Heart left ventricle (tissue), 16 donors: ENCODE measurements around the gene MAP4K4. TPM values are rescaled to one million over a fixed set of nuclear protein-coding genes. Genes with fewer than 3 reads are reported as not detected.

ENCODE experiments used
- ATAC-seq, 4 donors: fragments of 200-7000 bp; cut with Tn5 transposase; one replicate each; pipeline ENCODE4 v1.9.1; 2020 to 2022; ENCODE audit warnings: moderate library complexity in 4 of 4, mild to moderate bottlenecking in 3 of 4, moderate number of reproducible peaks in 1 of 4
- DNase-seq, 5 donors: peaks; one replicate each; pipeline ENCODE4 v3.0.0-alpha.2; 2020
- H3K27ac ChIP-seq, 12 donors: fragments of 200-600 bp; sonication (generic) in 4 of 12; one replicate each; pipeline versions ENCODE4 v1.5.0 to v1.8.0; 2016 to 2022; ENCODE audit warnings: mild to moderate bottlenecking in 2 of 12
- H3K27me3 ChIP-seq, 9 donors: fragments of 200-600 bp; sonication (generic) in 2 of 9; one replicate each; pipeline versions ENCODE4 v1.5.1 to v1.8.0; 2016 to 2022; ENCODE audit warnings: mild to moderate bottlenecking in 3 of 9
- H3K36me3 ChIP-seq, 9 donors: fragments of 200-600 bp; sonication (generic) in 2 of 9; one replicate each; pipeline versions ENCODE4 v1.5.0 to v1.8.0; 2018 to 2022; ENCODE audit warnings: mild to moderate bottlenecking in 2 of 9
- H3K4me1 ChIP-seq, 12 donors: fragments of 200-600 bp; sonication (generic) in 4 of 12; one replicate each; pipeline versions ENCODE4 v1.5.0 to v1.8.0; 2016 to 2022; ENCODE audit warnings: mild to moderate bottlenecking in 3 of 12
- H3K4me3 ChIP-seq, 12 donors: fragments of 200-600 bp; sonication (generic) in 4 of 12; one replicate each; pipeline versions ENCODE4 v1.5.0 to v1.8.0; 2017 to 2022; ENCODE audit warnings: mild to moderate bottlenecking in 9 of 12, moderate library complexity in 4 of 12
- H3K9me3 ChIP-seq, 12 donors: fragments of 200-600 bp; sonication (generic) in 4 of 12; one replicate each; pipeline versions ENCODE4 v1.5.0 to v1.8.0; 2016 to 2022; ENCODE audit warnings: mild to moderate bottlenecking in 1 of 12
- POLR2A ChIP-seq, 2 donors: fragments of 450-650 bp; IDR thresholded peaks; one replicate each; pipeline ENCODE4 v1.6.1; 2017; ENCODE audit warnings: antibody characterized with exemption in 2 of 2, mild to moderate bottlenecking in 2 of 2, moderate library complexity in 2 of 2
- WGBS, 4 donors: extraction: QIAGEN DNeasy Blood & Tissue Kit in 2 of 4; methylation state at CpG; one replicate each; pipeline versions ENCODE4 v1.1.5 to v1.1.7; 2013 to 2018; 5-methylcytosine and 5-hydroxymethylcytosine counted together
- intact Hi-C, 10 donors: fragments of 100-400 bp; cut with DNase I; formaldehyde crosslinking; loops; one replicate each; pipeline versions ENCODE4 v1.11.1 to v1.14.2; 2022
- polyA plus RNA-seq, 2 donors: library from polyadenylated mRNA; stranded (reverse); fragments of 200-250 nt; gene quantifications; one replicate each; pipeline ENCODE4 v1.2.3, GENCODE V29; 2013
- total RNA-seq, 9 donors: library from RNA; depleted of rRNA in 2 of 9; stranded (reverse); fragments of >200 nt in 2 of 9; fragmentation: NEBNext Ultra II Directional in 3 of 9; extraction: Animal tissue kit (Norgen Biotek cat#: 25700) in 3 of 9; gene quantifications; one replicate each; pipeline versions ENCODE4 v1.1.0 to v1.2.4, GENCODE V29; 2016 to 2023
- TF ChIP-seq, protein P1 (sequence below), 12 donors: fragments of 200-600 bp; sonication (generic) in 4 of 12; IDR thresholded peaks; one replicate each; pipeline versions ENCODE4 v1.5.0 to v1.8.0; 2018 to 2022; ENCODE audit warnings: antibody characterized with exemption in 12 of 12, mild to moderate bottlenecking in 5 of 12
- donor health status: ischemic (EF 13 %, LVEDD 7.1; RV severe dilation, severe dysfunction).
- donor health status: healthy with polysubstance abuse.
- donor health status: DM: no; HTN: yes; CAD: no.
- donor health status: DM: no; HTN: no; CAD: no.
- donor health status: ischemic (EF 25% LVEDD 6.9; RV normal size, moderate dysfunction).
- donor health status: ischemic (EF 25% LVEDD 5.7; RV mildly dilated, moderate dysfunction).
- donor health status: healthy.
- donor health status: DM: yes; HTN: yes; CAD: no.
- donor health status: ischemic (EF 35%, LVEDD 5.7; RV mildly dilated, moderate dysfunction).
- donor health status: nonischemic (EF 11% LVEDD 7.7; RV severe dilation, severe dysfunction).
- donor health status: DM: yes; HTN: yes; CAD: no.
- donor health status: PGD.
- donor health status: ischemic (EF 29% LVEDD 5.4; RV normal size, mild dysfunction).
- donor health status: nonischemic (EF 23%, LVEDD 6.1; RV moderate dilation, normal function).

The MAP4K4 gene
- total and polyA plus RNA-seq, 11 donors = 52.7 to 192 (median 114) TPM

DNA sequence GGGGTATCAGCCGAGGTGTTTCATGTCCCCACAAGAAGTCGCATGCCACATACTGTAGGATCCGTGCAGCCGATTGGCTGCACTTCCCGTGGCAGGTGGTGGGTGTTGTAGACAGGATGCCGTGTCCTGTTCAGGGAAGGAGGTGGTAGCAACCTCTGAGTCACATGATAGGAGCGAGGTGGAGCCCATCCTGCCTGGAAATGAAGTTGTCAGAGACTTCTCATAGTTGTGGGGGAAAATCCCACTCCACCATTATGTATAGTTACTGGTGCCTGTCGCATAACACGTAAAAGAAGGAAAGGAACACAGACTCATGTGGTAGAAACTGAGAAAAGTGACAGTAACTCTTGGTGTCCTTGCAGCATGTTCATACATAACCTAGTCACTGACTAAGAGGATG lies 202.9 kb downstream of the MAP4K4 start:
- 75 to 78% (median 77%) methylated on average over 9 of the region's 9 CpGs for WGBS, 4 donors
- Histone ChIP-seq H3K9me3 (peaks cover 0 to 6% (median 0%) of the 10 kb centered on the region in 12 donors), H3K4me3 (no peak overlapping the region), H3K4me1 (peaks cover 0 to 13% (median 0%) of the 10 kb centered on the region in 12 donors), H3K27me3 (no peaks in the 10 kb centered on the region), H3K36me3 (peaks cover 0 to 8% (median 0%) of the 10 kb centered on the region in 9 donors), H3K27ac (no peak overlapping the region)
- no peak for DNase-seq
- TF ChIP-seq POLR2A (IDR thresholded peaks at IDR 0.05) = no peak
- TF ChIP-seq, protein P1, sequence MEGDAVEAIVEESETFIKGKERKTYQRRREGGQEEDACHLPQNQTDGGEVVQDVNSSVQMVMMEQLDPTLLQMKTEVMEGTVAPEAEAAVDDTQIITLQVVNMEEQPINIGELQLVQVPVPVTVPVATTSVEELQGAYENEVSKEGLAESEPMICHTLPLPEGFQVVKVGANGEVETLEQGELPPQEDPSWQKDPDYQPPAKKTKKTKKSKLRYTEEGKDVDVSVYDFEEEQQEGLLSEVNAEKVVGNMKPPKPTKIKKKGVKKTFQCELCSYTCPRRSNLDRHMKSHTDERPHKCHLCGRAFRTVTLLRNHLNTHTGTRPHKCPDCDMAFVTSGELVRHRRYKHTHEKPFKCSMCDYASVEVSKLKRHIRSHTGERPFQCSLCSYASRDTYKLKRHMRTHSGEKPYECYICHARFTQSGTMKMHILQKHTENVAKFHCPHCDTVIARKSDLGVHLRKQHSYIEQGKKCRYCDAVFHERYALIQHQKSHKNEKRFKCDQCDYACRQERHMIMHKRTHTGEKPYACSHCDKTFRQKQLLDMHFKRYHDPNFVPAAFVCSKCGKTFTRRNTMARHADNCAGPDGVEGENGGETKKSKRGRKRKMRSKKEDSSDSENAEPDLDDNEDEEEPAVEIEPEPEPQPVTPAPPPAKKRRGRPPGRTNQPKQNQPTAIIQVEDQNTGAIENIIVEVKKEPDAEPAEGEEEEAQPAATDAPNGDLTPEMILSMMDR (IDR thresholded peaks at IDR 0.05) = no peak
- intact Hi-C loops = loop anchor here in 1 of 10 donors (10.0 kb wide), 1 partner anchor 84 kb away; no protein-coding TSS in a partner anchor
- ATAC-seq = no peak

DNA sequence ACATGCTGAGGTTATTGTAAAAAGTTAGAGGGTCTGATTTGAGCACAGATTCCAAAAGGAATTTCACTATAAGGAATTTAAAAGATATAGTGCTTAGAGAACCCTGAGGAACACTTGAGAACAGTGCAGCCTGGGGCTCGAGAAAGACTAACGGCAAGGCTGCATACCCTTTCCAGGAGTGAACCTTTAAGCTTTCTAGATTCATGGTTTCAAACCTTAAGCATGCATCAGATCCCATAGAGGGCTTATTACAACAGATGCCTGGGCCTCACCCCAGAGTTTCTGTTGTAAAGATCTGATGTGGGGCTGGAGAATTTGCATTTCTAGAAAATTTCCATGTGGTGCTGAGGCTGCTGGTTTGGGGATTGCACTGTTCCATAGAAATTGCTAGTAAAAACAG lies 203.7 kb downstream of the MAP4K4 start:
- Histone ChIP-seq H3K27ac (no peak overlapping the region), H3K27me3 (no peaks in the 10 kb centered on the region), H3K9me3 (peaks cover 0 to 14% (median 1%) of the 10 kb centered on the region in 12 donors), H3K4me3 (no peak overlapping the region), H3K4me1 (peaks cover 0 to 8% (median 0%) of the 10 kb centered on the region in 12 donors), H3K36me3 (no peaks in the 10 kb centered on the region)
- intact Hi-C loops = loop anchor here in 1 of 10 donors (10.0 kb wide), 1 partner anchor 84 kb away; no protein-coding TSS in a partner anchor
- WGBS, 4 donors = 94 to 100% (median 95%) methylated on average over 2 of the region's 2 CpGs
- TF ChIP-seq POLR2A (IDR thresholded peaks at IDR 0.05) = no peak
- TF ChIP-seq, protein P1 (IDR thresholded peaks at IDR 0.05) = no peak
- ATAC-seq (no peak), DNase-seq (no peak)

DNA sequence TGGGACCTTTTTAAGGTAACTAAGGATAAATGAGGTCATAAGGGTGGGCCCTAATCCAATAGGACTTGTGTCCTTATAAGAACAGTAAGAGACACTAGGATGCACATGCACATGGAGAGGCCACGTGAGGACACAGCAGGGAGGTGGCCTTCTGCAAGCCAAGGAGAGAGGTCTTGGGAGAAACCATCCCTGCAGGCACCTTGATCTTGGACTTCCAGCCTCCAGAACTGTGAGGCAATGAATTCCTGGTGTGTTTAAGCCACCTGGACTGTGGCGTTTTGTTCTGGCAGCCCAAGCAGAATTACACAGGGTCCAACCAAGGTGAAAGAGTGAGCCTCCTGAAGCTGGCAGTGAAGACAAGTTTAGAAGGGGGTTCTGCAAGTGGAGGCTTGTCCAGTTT lies 204.7 kb downstream of the MAP4K4 start:
- intact Hi-C loops = loop anchor here in 1 of 10 donors (10.0 kb wide), 1 partner anchor 83 kb away; no protein-coding TSS in a partner anchor
- Histone ChIP-seq H3K9me3 (peaks cover 0 to 17% (median 1%) of the 10 kb centered on the region in 12 donors), H3K36me3 (no peaks in the 10 kb centered on the region), H3K27me3 (no peaks in the 10 kb centered on the region), H3K4me3 (no peak overlapping the region), H3K4me1 (peaks cover 0 to 6% (median 0%) of the 10 kb centered on the region in 12 donors), H3K27ac (no peak overlapping the region)
- 73 to 100% (median 94%) methylated on average over 2 of the region's 2 CpGs for WGBS, 4 donors
- ATAC-seq (no peak), DNase-seq (no peak)
- TF ChIP-seq, protein P1 (IDR thresholded peaks at IDR 0.05) = no peak
- no peak for TF ChIP-seq POLR2A (IDR thresholded peaks at IDR 0.05)

DNA sequence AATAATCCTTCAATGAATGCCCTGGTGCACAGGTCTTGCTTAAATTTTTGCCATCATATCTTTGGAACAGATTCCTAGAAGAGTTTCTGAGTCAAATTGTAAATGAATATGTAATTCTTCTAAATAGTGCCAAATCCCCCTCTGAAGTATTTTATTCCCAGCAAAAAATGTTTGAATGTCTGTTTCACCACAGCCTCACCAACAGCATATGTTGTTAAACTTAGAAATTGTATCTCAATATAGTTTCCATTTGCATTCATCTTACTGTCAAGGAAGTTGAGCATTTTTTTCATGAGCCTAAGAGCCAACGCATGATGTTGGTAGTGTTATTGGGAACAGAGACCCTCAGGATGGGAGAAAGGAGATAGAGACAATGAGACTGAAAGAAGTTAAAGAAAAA lies 207.4 kb downstream of the MAP4K4 start:
- DNase-seq (no peak), ATAC-seq (no peak)
- H3K4me1 ChIP-seq = no peaks in the 10 kb centered on the region
- no peak overlapping the region for H3K27ac ChIP-seq
- no peak overlapping the region for H3K4me3 ChIP-seq
- H3K27me3 ChIP-seq = no peaks in the 10 kb centered on the region
- TF ChIP-seq, protein P1 (IDR thresholded peaks at IDR 0.05) = no peak
- no peak for TF ChIP-seq POLR2A (IDR thresholded peaks at IDR 0.05)
- H3K36me3 ChIP-seq = no peaks in the 10 kb centered on the region
- 87 to 94% (median 92%) methylated on average over 1 of the region's 1 CpG for WGBS, 4 donors
- peaks cover 0 to 29% (median 9%) of the 10 kb centered on the region in 12 donors for H3K9me3 ChIP-seq
- intact Hi-C loops = loop anchor here in 1 of 10 donors (10.0 kb wide), 1 partner anchor 80 kb away; no protein-coding TSS in a partner anchor
